Small intestine (tissue), 7 donors: Measurements from ENCODE around the gene OTOR. TPM values are rescaled to one million over a fixed set of nuclear protein-coding genes. Genes with fewer than 3 reads are reported as not detected.

Source experiments
- DNase-seq, 2 donors: peaks; one replicate each; pipeline versions ENCODE4 v3.0.0 to v3.0.0-alpha.2; 2013
- FAIRE-seq: peaks from 2 replicates; lab custom pipeline; 2012; peaks lifted over from hg19 to GRCh38; lab: Jason Lieb, UNC
- H3K27ac ChIP-seq, 3 donors: one replicate each; pipeline ENCODE4 v1.5.1; 2013; ENCODE audit warnings: low read length in 2 of 3, mild to moderate bottlenecking in 2 of 3, control low read depth in 1 of 3, inconsistent platforms in 1 of 3, low read depth in 1 of 3, moderate library complexity in 1 of 3
- H3K27me3 ChIP-seq, 3 donors: one replicate each; pipeline ENCODE4 v1.6.1; 2013; ENCODE audit warnings: low read length in 3 of 3, inconsistent platforms in 1 of 3; ENCODE audit not compliant: control insufficient read depth in 3 of 3, insufficient read depth in 3 of 3
- H3K36me3 ChIP-seq, 3 donors: one replicate each; pipeline ENCODE4 v1.6.1; 2013; ENCODE audit warnings: low read length in 3 of 3, inconsistent platforms in 1 of 3, low read depth in 1 of 3, mild to moderate bottlenecking in 1 of 3, moderate library complexity in 1 of 3; ENCODE audit not compliant: control insufficient read depth in 3 of 3, insufficient read depth in 2 of 3
- H3K4me1 ChIP-seq, 3 donors: one replicate each; pipeline ENCODE4 v1.6.1; 2013; ENCODE audit warnings: low read length in 2 of 3, inconsistent platforms in 1 of 3, low read depth in 1 of 3, mild to moderate bottlenecking in 1 of 3, moderate library complexity in 1 of 3; ENCODE audit not compliant: control insufficient read depth in 3 of 3, insufficient read depth in 2 of 3
- H3K4me3 ChIP-seq, 3 donors: one replicate each; pipeline ENCODE4 v1.5.1; 2013; ENCODE audit warnings: low read length in 3 of 3, control low read depth in 1 of 3, inconsistent platforms in 1 of 3, low read depth in 1 of 3, mild to moderate bottlenecking in 1 of 3, moderate library complexity in 1 of 3
- H3K9me3 ChIP-seq, 2 donors: one replicate each; pipeline ENCODE4 v1.6.1; 2013; ENCODE audit warnings: low read depth in 1 of 2, low read length in 1 of 2; ENCODE audit not compliant: control insufficient read depth in 2 of 2, insufficient read depth in 1 of 2
- WGBS, 3 donors: extraction: QIAGEN DNeasy Blood & Tissue Kit; methylation state at CpG; one replicate each; pipeline ENCODE4 v1.1.7; 2013; 5-methylcytosine and 5-hydroxymethylcytosine counted together
- polyA plus RNA-seq, 4 donors: library from polyadenylated mRNA; stranded (reverse) in 3 of 4; unstranded in 1 of 4; fragments of 200-250 nt in 3 of 4; fragments of 120-200 nt in 1 of 4; gene quantifications; one replicate each; pipeline versions ENCODE4 v1.2.1 to v1.2.3, GENCODE V29; 2013
- donor health status: healthy with polysubstance abuse.
- donor health status: control.
- donor health status: control.
- donor health status: Bipolar disorder and iron deficiency.
- donor health status: healthy.

OTOR gene
- polyA plus RNA-seq, 4 donors = not detected

DNA sequence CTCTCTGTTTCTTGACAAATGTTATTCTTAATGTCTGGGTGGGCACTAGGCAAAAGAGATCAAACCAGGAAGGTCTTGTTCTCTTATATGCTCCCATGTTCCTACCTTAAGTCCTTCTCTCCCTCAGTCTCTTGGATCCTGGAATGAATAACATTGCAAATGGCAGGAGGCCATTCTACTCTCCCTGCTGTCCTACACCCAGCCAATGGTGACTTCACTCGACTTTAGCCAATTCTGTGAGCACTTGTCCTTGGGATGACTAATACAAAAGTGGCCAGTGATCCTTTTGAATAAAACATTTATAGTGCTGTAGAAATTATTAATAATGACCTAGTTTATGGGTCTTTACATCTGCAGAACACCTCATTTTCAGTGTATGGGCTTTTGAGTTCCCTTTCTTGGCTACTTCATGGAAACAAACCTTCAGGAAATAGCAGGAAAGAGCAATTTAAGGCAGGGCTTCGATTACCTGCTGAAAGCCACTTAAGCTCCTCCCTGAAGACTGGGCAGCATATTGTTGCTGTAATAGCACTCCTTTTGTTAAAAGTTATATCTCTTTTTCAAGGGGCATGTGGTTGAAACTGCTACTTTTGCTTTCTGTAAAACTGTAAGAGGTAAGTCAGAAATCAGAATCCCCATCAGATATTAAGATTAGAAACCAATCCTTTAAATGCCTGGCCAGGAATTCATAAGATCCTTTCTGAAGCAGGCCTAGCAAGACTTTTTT lies 10.5 kb downstream of the OTOR start:
- 48 to 55% (median 50%) methylated on average over 2 of the region's 2 CpGs for whole genome bisulfite sequencing, 3 donors
- FAIRE-seq = no peak

DNA sequence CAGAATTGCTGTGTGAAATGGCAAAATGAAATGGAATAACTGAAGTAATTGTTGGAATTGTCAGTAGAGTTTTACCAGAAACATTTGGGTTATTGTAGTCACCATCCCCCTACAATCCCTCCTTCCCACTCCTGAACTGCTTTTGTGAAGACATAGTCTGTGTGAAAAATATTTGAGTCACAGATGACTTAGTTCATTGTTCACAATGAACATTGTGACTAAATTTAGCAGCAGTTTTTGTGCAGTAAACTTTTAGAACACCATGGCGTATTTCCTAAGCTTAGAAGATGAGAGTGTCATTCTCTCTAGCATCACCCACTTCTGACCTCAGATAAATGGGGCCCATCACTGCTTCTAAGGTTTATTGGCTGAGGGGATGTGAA lies 11.0 kb downstream of the OTOR start:
- Histone ChIP-seq H3K27ac (no peak overlapping the region), H3K4me1 (peaks cover 0 to 4% (median 0%) of the 10 kb centered on the region in 3 donors), H3K27me3 (no peaks in the 10 kb centered on the region), H3K4me3 (no peak overlapping the region), H3K36me3 (no peaks in the 10 kb centered on the region), H3K9me3 (peaks cover 0 to 9% of the 10 kb centered on the region in 2 donors)
- FAIRE-seq (no peak), DNase-seq (no peak)
- 83 to 90% (median 83%) methylated on average over 1 of the region's 1 CpG for WGBS, 3 donors

More for the DNA sequence above, 10.5 kb downstream of the OTOR start:
- no peak for DNase-seq
- Histone ChIP-seq H3K9me3 (peaks cover 0 to 9% of the 10 kb centered on the region in 2 donors), H3K4me3 (no peak overlapping the region), H3K36me3 (no peaks in the 10 kb centered on the region), H3K4me1 (peaks cover 0 to 4% (median 0%) of the 10 kb centered on the region in 3 donors), H3K27me3 (no peaks in the 10 kb centered on the region), H3K27ac (no peak overlapping the region)

DNA sequence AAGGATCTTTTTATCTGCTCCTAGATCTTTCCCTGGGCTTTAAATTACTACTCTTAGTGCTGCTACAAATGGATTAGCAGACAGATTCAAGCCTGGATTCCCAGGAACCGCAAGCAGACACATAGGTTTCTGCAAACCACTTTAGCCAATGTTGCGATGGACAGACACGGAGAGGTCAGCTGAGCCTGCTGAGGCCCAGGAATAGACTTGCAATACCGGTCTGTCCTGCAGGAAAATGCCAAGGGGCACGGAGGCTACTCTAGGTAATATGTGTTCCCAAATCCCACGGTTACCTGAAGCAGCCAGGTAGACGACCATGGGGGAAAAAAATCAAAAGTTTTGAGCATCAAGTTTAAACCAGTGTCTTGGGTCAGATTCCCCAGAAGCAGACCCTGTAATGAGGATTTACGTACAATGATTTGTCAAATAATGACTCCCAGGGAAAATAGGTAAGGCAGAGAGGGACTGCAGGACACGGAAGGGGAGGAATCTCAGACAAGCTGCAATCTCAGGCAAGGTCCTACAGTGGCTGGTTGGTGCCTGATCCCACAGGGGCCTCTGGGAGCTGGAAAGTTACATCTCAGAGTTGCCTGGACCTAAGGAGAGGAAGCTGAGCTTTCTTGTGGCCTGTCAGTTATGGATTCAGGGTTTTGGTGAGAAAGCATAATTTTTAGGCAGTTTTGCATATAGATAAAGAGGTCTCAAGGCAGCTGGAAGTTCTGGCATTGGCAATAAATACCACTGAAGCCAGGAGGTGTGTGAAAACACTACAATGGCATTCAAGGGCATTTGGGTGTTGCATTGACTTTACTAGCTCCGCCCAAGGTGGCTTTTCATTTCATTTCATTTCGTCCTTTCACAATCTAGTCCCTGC lies 12.5 kb downstream of the OTOR start:
- no peak overlapping the region for H3K4me3 ChIP-seq
- no peak for FAIRE-seq
- DNase-seq = no peak
- H3K4me1 ChIP-seq = peaks cover 0 to 4% (median 0%) of the 10 kb centered on the region in 3 donors
- H3K27me3 ChIP-seq = peaks cover 0 to 2% (median 0%) of the 10 kb centered on the region in 3 donors
- peaks cover 0 to 7% of the 10 kb centered on the region in 2 donors for H3K9me3 ChIP-seq
- 44 to 59% (median 49%) methylated on average over 11 of the region's 11 CpGs for WGBS, 3 donors
- no peak overlapping the region for H3K27ac ChIP-seq
- H3K36me3 ChIP-seq = no peaks in the 10 kb centered on the region

DNA sequence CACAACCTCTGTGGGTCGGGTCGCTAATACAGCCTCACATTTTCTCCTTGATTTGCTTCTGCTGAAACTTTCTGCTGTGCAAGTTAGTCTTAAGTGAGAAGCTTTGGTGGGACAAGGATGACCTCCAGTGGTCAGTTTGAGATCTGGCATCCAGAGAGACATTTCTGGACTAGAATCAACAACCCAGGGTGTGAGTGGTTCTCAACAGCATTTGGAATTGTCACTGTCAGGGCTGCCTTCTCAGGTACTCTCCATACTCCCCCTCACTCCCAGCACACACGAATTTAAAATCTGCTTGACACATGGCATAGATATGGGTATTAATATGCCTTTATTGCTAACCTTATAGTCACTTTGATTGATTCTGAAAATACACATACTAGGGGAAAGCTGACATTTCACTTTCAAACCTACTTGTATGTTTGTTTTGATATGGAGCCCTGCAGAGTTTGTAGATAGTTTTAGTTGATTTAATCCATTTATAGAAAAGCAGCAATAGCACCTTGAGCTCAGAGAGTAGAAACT lies 13.2 kb downstream of the OTOR start:
- DNase-seq (peak; percentile 70 to 76), FAIRE-seq (no peak)
- no peak overlapping the region for H3K4me3 ChIP-seq
- 0 to 1% (median 0%) methylated on average over 3 of the region's 3 CpGs for WGBS, 3 donors
- H3K27ac ChIP-seq = no peak overlapping the region
- peaks cover 0 to 4% (median 0%) of the 10 kb centered on the region in 3 donors for H3K4me1 ChIP-seq
- H3K9me3 ChIP-seq = peaks cover 0 to 4% of the 10 kb centered on the region in 2 donors
- peaks cover 0 to 5% (median 0%) of the 10 kb centered on the region in 3 donors for H3K27me3 ChIP-seq
- no peaks in the 10 kb centered on the region for H3K36me3 ChIP-seq

DNA sequence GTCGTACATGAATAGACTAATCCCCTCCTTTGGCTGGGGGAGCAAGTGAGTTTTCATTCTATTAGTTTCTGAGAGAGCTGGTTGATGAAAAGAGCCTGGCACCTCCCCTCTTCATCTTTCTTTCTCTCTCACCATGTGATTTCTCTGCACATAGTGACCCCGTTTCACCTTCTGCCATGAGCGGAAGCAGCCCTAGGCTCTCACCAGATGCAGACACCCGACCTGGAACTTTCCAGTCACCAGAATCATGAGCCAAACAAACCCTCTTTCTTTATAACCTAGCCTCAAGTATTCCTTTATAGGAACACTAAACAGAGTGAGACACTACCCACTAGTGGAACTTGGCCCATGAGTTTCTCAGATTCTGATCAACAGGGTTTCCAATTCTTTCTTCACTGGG lies 16.4 kb downstream of the OTOR start:
- H3K9me3 ChIP-seq = peaks cover 0 to 7% of the 10 kb centered on the region in 2 donors
- FAIRE-seq (no peak), DNase-seq (no peak)
- no peak overlapping the region for H3K4me3 ChIP-seq
- H3K27me3 ChIP-seq = peaks cover 0 to 6% (median 0%) of the 10 kb centered on the region in 3 donors
- no peak overlapping the region for H3K27ac ChIP-seq
- 35 to 50% (median 48%) methylated on average over 4 of the region's 4 CpGs for WGBS, 3 donors
- H3K36me3 ChIP-seq = no peaks in the 10 kb centered on the region
- peaks cover 0 to 4% (median 0%) of the 10 kb centered on the region in 3 donors for H3K4me1 ChIP-seq

DNA sequence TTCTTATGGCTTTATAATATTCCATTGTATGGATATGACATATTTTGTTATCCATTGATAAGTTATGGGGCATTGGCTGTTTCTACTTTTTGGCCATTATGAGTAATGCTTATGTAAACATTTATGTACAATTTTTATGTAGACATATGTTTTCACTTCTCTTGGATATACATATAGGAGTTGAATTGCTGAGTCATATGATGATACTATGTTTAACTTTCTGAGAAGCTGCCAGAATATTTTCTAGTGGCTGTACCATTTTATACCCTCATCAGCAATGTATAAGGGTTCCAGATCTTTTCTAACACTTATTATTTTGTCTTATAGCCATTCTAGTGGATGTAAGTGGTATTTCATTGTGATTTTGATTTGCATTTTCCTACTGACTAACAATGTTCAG lies 23.1 kb downstream of the OTOR start:
- no peaks in the 10 kb centered on the region for H3K4me1 ChIP-seq
- H3K4me3 ChIP-seq = no peak overlapping the region
- no peaks in the 10 kb centered on the region for H3K36me3 ChIP-seq
- DNase-seq (no peak), FAIRE-seq (no peak)
- peaks cover 1 to 6% of the 10 kb centered on the region in 2 donors for H3K9me3 ChIP-seq
- no peak overlapping the region for H3K27ac ChIP-seq
- peaks cover 0 to 2% (median 0%) of the 10 kb centered on the region in 3 donors for H3K27me3 ChIP-seq

DNA sequence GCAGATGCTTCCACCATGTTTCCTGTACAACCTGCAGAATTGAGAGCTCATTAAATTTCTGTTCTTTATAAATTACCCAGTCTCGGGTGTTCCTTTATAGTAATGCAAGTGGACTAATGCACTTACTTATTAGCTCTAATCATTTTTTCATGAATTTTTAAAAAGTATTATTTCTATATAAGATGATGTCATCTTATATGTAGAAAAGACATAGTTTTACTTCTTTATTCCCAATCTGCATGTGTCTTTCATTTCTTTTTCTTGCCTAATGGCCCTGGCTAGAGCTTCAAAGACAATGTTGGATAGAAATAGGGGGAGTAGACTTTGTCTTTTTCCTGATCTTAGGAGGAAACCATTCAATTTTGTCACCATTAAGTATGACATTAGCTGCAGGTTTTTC lies 27.8 kb downstream of the OTOR start:
- FAIRE-seq = no peak
- DNase-seq = no peak
- Histone ChIP-seq H3K36me3 (no peaks in the 10 kb centered on the region), H3K27me3 (no peaks in the 10 kb centered on the region), H3K4me3 (no peak overlapping the region), H3K4me1 (no peaks in the 10 kb centered on the region), H3K27ac (no peak overlapping the region), H3K9me3 (peaks cover 1 to 3% of the 10 kb centered on the region in 2 donors)
- 59 to 84% (median 60%) methylated on average over 1 of the region's 1 CpG for WGBS, 3 donors

DNA sequence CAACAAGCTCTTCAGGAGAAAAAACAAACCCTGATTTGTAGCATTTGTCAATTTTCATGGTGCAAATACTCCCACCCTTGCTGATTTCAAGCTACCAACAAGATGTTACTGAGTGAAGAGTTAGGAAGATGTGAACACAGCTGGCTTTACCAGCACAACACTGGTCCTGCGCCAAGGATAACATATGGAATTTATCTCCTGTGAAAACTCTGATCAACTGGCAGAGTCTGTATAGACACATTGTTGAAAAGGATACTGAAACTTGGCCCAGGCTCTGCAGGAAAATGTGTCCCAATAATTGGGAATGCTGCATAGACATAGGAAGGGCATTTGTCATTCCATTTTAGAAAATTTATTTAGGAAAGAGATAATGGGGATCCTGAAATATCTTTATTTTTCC lies 29.0 kb downstream of the OTOR start:
- 61 to 95% (median 72%) methylated on average over 1 of the region's 1 CpG for WGBS, 3 donors
- FAIRE-seq (no peak), DNase-seq (no peak)
- Histone ChIP-seq H3K4me3 (no peak overlapping the region), H3K4me1 (no peaks in the 10 kb centered on the region), H3K27me3 (no peaks in the 10 kb centered on the region), H3K36me3 (no peaks in the 10 kb centered on the region), H3K27ac (no peak overlapping the region), H3K9me3 (peaks cover 1 to 6% of the 10 kb centered on the region in 2 donors)
